Left ventricle myocardium superior (tissue), 1 donor: ENCODE results near the gene OR6V1. TPM values are rescaled to one million over a fixed set of nuclear protein-coding genes. Genes with fewer than 3 reads are reported as not detected.
"Not testable (repeated sequence)": the region's sequence is repeated elsewhere in the genome, so short reads cannot be mapped to it uniquely, and the experiment has no call there.

Experiments
- ATAC-seq: fragments of 200-7000 bp; cut with Tn5 transposase; one replicate; pipeline ENCODE4 v1.9.1; 2020; ENCODE audit warnings: mild to moderate bottlenecking, moderate library complexity
- DNase-seq: peaks from one replicate; pipeline ENCODE4 v3.0.0-alpha.2; 2020
- intact Hi-C: fragments of 100-400 bp; cut with micrococcal nuclease; formaldehyde crosslinking; loops from one replicate; pipeline ENCODE4 v1.11.0; 2022
- total RNA-seq: library from RNA; stranded (reverse); fragmentation: NEBNext Ultra II Directional; extraction: Animal tissue kit (Norgen Biotek cat#: 25700); gene quantifications from one replicate; pipeline ENCODE4 v1.2.1, GENCODE V29; 2021
- donor health status: DM: no; HTN: yes; CAD: no; lungs with severe emphysema.

Gene OR6V1
- total RNA-seq, 1 donor from 2014 or later, result not detected

DNA sequence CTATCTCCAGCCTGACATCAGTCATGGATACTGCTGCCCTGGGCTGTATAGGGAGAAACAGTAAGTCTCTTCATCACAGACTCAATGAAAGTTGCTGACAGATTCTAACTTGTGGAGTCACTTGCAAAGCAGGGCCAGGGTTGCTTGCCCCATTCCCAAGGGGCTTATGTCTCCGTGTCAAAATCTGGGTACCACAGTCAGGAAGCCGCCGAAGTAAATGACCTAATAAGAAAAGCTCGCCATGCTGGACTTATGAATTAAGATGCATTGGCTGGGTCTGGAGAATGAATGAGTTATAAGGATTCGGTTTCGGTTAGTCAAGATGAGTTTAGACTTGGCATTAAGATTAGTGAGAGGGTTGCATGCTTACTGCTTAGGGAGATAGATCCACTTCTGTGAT is 10.8 kb upstream of the OR6V1 start:
- intact Hi-C loops, result no loop called here
- ATAC-seq (no peak), DNase-seq (no peak)

DNA sequence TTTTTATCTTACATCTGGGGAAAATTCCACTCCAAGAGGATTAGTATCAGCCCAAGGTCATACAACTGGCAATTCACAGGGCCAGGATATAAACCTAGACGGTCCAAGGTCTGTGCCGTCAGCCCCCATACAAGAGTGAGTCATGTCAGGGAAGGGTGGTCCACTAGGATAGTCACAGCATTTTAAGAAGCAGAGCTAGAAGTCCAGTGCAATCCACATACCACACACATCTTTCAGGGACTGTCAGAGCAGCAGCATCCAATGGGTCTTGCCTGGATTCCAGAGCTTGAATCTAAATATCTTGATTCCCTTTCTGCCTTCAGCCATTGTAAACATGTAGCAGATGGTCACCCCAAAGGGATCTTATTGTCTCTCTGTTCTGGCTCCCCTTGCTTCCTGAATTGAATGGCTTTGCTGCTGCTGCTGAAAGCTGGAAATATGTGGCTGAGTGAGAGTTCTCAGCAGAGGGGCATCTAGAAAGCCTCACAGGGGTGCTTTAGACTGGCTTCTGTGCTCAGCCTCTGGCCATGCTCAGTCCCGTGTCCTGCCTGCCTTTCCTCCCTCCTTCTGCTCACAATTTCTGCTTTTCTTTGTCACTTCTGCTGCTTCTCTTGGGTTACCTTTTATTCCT is 9.9 kb upstream of the OR6V1 start:
- no peak for DNase-seq
- intact Hi-C loops, result no loop called here
- ATAC-seq, result no peak

DNA sequence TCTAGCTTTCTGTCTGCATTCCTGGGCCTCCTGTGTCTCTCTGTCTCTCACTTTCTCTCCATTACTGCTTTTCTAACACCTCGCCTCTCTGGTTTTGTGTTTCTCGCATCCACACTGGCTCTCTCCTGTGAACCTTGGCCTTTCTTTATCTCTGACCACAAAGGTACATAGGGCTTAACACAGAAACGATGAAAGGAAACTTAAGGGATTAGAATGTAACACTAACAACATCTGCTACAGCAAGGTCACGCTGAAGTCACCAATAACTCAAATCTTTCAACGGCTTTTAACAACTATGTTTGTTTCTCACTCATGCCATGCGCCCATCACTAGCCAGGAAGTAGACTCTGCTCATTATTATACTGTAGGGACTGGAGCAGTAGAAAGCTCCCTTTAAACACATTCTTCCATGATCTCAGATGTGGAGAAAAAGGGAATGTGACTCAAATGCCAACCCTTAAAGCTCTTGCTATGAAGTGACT is 9.3 kb upstream of the OR6V1 start:
- intact Hi-C loops, result no loop called here
- DNase-seq, result no peak
- no peak for ATAC-seq

DNA sequence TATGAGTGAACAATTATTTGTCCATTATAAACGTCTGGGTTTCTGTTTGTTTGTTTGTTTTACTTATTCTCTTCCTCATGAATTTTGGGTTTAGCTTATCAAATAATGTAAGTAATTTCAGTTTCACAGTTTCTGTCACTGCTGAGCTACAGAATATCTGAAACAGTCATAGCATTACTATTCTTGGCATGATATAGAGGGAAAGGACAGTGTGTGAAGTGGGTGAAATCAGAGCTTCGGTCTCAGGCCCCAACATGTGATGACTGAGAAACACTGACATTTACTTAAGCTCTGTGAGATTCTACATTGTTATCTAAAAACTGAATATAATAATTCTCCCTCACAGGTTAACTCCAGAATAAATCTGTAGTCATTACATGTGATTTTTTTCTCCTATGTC is 8.8 kb upstream of the OR6V1 start:
- ATAC-seq, result no peak
- DNase-seq, result no peak
- intact Hi-C loops, result no loop called here

DNA sequence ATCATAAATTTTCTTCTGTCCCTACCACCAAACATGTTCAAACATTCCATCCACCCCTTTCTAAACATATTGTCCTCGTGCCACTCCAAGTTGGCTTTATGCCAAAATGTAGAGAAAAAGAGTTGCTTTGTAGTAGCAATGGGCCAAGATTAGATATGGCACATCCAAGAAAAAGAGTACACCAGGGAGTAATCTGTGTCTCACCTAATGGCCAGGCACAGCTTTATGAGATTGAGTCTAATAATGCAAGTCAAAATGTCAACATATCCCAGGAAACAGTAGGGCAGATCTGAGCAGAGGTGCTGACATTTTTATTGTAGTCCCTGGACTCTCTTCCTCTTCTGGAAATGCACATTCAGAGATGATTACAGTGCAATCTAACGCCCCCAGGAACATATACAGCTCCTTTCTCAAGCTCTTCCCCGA is 5.7 kb upstream of the OR6V1 start:
- ATAC-seq (no peak), DNase-seq (no peak)
- intact Hi-C loops, result no loop called here

DNA sequence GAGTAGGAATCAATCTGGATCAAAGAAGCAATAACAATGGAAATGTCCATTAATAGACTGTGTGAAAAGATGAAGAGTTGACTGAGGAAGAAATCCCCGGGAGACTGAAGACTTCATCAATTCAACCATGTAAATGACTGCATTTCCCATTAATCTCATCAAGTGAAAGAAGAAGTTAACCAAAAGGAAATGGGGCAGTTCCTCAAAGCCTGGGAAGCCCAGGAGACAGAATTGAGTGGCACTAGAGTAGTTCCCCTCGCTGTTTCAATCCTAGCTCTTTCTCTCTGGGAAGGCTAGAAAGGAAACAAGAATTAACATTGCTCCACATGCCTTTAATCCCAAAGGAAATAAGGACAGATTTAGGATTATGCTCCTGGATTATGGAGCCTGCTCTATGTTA is 4.8 kb upstream of the OR6V1 start:
- ATAC-seq (peak; percentile 23), DNase-seq (no peak)
- intact Hi-C loops, result no loop called here

DNA sequence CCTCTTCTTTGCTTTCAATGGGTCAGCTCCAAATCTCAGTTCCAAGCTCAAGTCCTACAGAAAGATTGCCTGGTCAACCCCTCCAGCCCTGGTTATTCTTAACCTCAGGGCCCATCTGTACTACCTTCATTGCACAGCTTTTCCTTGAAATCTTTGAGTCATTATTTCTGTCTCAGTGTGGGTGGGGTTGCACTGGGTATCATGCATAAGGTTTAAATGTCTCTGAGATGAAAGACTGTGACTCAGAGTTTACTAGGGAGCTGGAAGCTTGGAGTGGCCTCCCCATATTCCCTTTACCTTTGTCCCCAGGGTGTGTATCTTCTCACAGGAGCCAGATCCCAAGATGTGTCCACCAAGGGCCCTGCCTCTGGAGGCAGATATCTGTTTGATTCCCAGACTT is 3.3 kb upstream of the OR6V1 start:
- ATAC-seq (no peak), DNase-seq (no peak)
- intact Hi-C loops, result no loop called here

DNA sequence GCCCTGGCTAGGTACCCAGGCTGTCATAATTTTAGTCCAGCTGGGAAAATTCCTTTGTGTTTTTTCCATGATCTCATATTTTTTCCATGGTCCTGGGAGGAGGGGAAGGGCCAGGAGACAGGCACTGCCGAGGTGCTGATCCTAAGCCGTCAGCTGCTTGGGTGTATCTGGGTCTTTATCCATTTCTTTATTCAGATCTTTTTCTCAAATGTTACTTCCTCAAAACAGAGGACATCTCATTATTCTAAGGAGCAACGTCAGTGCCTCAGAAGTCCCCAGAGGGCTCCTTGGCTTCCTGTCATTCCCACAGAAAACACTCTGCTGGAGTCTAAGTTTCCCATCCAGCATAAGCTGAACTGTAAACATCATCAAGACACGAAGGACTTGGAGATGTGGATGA is 2.8 kb upstream of the OR6V1 start:
- DNase-seq (peak; percentile 35), ATAC-seq (peak; percentile 86)
- intact Hi-C loops, result no loop called here

DNA sequence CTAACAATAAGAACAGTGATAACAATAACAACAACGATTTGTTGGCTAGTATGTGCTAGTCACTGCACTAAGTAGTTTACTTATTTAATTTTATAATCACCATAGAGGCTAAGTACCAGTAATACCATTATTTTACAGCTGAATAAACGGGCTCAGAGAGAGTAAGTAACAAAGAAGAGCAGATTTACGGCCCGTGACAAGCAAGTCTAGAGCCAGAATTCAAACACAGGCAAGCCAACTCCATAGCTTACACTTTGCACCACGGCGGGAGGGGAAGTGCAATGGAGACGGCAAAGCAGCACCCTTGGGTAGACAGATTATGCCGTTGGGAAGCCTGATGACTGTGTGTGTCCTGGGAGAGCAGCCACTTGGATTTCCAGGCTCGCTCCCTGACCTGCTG is 1.2 kb upstream of the OR6V1 start:
- ATAC-seq (no peak), DNase-seq (no peak)
- intact Hi-C loops, result no loop called here

DNA sequence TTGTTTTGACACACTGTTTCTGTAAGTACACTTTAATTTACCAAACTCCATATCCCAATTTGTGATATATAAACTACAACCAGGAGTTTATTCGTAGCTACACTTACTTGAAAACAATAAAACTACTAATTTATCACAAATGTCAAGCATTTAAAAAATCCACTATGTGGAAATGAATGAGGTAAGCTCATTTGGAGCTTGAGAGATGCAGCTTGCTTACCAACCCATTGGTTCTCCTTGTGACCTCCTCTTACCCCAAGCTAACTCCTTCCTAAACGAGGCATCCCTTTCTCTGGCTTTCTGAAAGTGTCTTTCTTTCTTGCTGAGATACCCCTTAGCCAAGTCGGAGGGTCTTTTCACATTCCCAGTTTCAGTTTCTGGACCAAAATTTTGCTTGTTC is 2.5 kb downstream of the OR6V1 start:
- intact Hi-C loops, result no loop called here
- no peak for ATAC-seq
- no peak for DNase-seq

DNA sequence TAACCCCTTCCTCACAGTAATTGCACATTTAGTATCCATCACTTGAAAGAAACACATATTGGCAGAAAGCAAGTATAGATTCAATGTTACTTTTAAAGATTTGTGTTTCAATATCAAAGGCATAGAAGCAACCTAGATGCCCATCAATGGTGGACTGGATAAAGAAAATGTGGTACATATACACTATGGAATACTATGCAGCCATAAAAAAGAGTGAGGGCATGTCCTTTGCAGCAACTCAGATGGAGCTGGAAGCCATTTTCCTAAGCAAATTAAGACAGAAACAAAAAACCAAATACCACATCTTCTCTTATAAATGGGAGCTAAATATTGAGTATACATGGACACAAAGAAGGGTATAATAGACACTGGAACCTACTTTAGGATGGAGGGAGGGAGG is 3.6 kb downstream of the OR6V1 start:
- DNase-seq (no peak), ATAC-seq (no peak)
- intact Hi-C loops, result no loop called here

DNA sequence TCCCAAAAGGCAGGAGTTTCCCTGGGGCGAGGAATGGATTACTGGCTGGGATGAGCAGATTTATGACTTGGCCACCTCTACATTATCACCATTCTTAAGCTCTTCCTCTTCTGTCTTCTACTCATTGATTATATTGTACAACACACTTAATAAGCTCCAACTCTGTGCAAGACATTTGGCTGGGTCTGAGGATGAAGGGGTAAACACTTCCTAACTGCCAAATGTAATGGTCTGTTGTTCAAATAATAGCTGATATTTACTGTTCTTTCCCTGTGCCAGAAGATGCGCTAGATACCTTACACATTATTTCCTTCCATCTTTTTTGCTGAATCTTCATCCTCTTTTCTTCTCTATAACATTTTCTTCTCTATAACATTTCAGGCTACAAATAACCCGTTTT is 11.6 kb downstream of the OR6V1 start:
- intact Hi-C loops, result no loop called here
- DNase-seq (no peak), ATAC-seq (no peak)

DNA sequence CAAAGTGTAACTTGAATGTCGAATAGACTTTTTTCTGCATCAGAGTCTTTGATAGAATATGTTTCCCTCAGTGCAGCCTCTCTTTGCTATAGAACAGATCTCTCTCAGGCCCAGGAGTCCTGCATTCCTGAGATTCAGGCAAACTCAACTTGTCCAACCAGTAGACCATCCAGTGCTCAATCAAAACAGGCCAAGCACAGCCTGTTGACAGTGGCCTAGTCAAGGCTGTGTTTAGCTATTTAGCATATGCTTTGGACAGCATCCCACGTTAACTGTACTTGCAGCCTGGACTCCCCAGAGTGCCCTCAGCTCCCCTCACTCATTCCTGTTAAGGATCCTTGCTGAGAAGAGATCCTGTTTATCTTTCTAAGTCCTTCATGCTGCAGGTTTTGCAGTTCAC is 16.3 kb downstream of the OR6V1 start:
- no peak for ATAC-seq
- no peak for DNase-seq
- intact Hi-C loops, result no loop called here

DNA sequence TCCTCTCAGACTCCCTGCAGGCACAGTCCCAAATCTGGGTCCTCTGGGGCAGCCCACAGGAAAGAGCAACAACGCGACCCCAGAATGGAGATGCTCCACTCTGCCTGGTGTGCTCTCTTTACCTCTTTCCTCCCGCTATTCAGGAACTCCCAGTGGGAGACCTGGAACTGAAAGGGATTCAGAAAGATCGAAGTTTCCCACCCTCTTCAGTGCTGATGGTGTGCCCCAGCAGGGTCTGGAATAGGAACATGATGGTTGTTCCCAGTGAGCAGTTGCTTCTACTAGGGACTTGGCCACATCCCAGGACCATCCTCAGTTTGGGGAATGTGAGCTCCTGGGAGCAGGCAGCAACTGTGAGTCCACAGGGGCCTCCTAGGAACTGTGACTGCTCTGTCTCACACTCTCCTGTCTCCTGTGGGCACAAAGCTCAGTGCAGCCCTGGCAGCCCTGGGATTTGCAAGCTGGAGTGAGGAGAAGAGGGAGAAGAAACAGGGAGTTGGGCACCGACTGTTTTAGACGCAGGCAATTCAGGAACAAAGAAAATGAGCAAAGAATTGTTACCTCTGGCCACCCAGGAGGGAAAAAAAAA is 17.9 kb downstream of the OR6V1 start:
- intact Hi-C loops, result no loop called here
- ATAC-seq (no peak), DNase-seq (no peak)

DNA sequence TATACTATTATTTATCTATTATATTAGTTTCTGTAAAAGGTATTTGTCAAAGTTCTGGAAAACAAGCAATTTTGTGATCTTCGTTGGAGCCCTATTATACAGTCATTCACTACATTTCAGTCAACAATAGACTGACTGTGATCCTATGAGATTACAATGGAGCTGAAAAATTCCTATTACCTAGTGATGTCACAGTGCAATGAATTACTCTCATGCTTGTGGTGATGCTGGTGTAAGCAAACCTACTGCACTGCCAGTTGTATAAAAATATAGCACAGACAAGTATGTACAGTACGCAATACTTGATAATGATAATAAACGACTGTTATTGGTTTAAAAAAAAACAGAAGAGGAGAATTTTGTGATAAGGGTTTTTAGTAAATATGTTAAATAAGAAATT is 21.4 kb downstream of the OR6V1 start:
- DNase-seq (no peak), ATAC-seq (no peak)
- intact Hi-C loops, result no loop called here

DNA sequence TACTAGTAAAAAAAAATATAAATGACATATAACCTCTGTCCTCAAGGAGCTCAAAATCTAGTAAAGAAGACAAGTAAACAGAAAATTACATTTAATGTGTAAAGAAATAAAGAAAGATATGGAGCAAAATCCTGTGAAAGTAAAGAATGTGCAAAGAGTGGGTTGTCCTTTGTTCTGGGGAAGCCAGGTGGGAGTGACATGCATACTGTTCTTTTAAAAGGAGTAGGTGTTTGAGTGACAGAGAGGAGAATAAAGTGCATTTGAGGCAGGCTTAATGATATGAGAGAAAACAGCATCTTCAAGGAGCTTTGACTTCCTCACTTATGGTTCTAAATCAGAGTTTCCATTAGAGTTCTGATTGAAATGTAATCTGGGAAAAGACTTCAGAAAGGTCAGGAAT is 22.0 kb downstream of the OR6V1 start:
- no peak for DNase-seq
- intact Hi-C loops, result no loop called here

DNA sequence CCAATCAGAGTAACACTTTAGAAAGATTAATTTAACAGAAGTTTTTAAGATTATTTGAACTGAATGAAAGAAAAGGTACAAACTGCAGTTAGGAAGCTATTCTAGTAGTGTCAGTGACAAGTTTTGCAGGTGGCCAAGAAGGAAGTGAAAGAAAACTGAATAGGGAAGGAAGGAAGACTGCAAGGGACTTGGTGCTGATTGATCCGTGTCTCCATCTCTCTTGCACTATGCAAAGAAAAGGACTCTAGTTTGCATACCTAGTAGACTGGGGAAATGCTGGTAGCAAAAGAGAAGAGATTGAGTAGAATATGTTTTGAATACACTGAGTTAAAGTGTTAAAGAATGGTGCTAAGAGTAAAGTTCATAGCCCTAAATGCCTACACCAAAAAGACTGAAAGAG is 33.0 kb downstream of the OR6V1 start:
- intact Hi-C loops, result no loop called here
- DNase-seq, result no peak
- no peak for ATAC-seq

More for the DNA sequence above, 22.0 kb downstream of the OR6V1 start:
- ATAC-seq, result no peak

DNA sequence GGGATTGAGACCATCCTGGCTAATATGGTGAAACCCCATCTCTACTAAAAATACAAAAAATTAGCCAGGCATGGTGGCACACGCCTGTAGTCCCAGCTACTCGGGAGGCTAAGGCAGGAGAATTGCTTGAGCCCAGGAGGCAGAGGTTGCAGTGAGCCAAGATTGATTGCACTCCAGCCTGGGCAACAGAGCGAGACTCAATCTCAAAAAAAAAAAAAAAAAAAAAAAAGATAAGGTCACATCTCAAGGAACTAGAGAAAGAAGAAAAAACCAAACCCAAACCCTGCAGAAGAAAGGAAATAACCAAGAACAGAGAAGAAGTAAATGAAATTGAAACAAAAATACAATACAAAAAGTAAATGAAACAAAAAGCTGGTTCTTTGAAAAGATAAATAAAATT is 33.5 kb downstream of the OR6V1 start:
- DNase-seq, intact Hi-C loops, ATAC-seq: not testable (repeated sequence)

DNA sequence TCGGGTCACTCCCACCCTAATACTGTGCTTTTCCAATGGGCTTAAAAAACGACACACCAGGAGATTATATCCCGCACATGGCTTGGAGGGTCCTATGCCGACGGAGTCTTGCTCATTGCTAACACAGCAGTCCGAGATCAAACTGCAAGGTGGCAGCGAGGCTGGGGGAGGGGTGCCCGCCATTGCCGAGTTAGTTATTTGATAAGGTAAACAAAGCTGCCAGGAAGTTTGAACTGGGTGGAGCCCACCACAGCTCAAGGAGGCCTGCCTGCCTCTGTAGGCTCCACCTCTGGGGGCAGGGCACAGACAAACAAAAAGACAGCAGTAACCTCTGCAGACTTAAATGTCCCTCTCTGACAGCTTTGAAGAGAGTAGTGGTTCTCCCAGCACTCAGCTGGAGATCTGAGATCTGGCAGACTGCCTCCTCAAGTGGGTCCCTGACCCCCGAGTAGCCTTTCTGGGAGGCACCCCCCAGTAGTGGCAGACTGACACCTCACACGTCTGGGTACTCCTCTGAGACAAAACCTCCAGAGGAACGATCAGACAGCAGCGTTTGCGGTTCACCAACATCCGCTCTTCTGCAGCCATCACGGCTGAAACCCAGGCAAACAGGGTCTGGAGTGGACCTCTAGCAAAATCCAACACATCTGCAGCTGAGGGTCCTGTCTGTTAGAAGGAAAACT is 36.5 kb downstream of the OR6V1 start:
- intact Hi-C loops, ATAC-seq, DNase-seq: not testable (repeated sequence)

DNA sequence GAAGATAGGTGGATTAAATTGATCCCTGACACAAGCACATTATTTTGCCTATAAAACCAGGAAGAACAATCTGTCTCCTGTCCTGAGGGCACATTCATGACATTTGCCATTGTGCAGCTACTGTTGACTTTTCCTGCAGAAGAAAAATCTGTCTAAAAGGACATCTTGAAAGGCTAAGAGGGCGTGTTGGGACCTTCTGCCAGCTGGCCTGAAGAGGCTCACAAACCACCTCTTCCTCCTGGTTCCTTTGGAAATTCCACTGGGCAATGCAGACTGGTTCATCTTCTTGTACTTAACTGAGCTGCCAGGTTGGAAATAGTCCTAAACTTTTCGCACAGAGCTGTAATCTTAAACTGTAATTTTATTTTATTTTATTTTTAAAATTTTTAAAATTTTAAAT is 44.0 kb downstream of the OR6V1 start:
- no peak for DNase-seq
- ATAC-seq, result no peak
- intact Hi-C loops, result no loop called here

DNA sequence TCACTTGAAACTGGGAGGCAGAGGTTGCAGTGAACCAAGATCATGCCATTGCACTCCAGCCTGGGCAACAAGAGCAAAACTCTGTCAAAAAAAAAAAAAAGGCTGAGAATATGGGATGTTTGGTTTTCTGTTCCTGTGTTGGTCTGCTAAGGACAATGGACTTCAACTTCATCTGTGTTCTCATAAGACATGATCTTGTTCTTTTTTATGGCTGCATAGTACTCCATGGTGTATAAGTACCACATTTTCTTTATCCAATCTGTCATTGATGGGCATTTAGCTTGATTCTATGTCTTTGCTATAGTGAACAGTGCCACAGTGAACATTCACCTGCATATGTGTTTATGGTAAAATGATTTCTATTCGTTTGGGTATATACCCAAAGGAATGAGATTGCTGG is 47.4 kb downstream of the OR6V1 start:
- ATAC-seq, DNase-seq, intact Hi-C loops: not testable (repeated sequence)
